Choroid plexus epithelial cell (primary cell): Measurements from ENCODE around the gene SH3GL2.
A peak's percentile ranks its signal among the peaks of the same experiment; 100 is the strongest.

ENCODE experiments used
- DNase-seq: peaks from one replicate; pipeline ENCODE4 v3.0.0-alpha.2; 2010; ENCODE audit warnings: low read depth
- H3K4me3 ChIP-seq: 2 replicates; pipeline ENCODE4 v1.5.1; 2011; ENCODE audit warnings: low read depth, mild to moderate bottlenecking, control low read depth, low read length, moderate library complexity
- CTCF ChIP-seq: conservative IDR thresholded peaks from 2 replicates; pipeline ENCODE4 v1.5.1; 2011; ENCODE audit warnings: low read depth, mild to moderate bottlenecking, control low read depth, inconsistent platforms, low read length, moderate library complexity

The SH3GL2 gene

DNA sequence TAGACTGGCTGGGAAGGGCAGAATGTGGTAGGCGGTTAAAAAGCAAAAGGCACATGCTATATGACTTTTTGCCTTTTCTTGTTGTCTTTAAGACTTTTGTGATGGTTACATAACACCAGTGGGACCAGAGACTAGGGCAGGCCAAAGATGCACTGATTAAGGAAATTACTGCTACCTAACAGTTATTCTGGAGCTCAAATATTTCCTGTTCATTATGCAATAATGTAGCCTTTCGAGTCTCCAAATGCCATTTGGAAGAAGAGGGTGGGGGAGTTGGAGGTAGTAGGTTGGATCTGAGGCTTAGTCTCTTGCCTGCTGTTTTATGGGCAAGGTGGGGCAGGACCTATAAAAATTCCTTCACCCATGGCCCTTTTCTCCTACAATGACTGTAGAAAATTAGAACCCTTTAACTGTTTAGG lies 51.7 kb downstream of the SH3GL2 start:
- H3K4me3 ChIP-seq, result no peak overlapping the region
- no peak for TF ChIP-seq CTCF
- DNase-seq, result no peak

- DNase-seq, result peak; percentile 34
- H3K4me3 ChIP-seq, result no peak overlapping the region
- no peak for TF ChIP-seq CTCF
Measured at GRCh38 chr9:17631396-17631795, 52.5 kb downstream of the SH3GL2 start.

- no peak for TF ChIP-seq CTCF
- no peak for DNase-seq
- no peak overlapping the region for H3K4me3 ChIP-seq
Measured at GRCh38 chr9:17632994-17633393, 54.1 kb downstream of the SH3GL2 start.

- H3K4me3 ChIP-seq, result no peak overlapping the region
- TF ChIP-seq CTCF, result no peak
- peak; percentile 18 for DNase-seq
Measured at GRCh38 chr9:17635115-17635890, 56.4 kb downstream of the SH3GL2 start.

DNA sequence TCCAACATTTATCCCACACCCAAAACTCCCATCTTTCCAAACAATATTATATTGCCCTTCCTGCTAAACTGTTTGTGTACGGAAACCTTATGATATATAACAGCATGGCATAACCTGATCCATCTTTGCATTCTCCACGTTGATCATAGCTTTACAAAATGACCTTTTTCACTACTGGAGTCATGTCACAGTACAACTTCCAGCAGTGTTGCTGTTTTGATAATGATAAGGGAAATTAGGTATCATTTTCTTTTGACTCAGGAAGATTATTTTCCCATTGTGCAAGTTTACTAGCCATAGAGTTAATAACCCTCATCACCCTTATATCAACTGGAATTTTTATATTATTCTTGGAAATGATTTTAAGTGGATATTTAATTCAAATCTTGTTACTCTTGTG lies 57.5 kb downstream of the SH3GL2 start:
- no peak overlapping the region for H3K4me3 ChIP-seq
- no peak for DNase-seq
- no peak for TF ChIP-seq CTCF

DNA sequence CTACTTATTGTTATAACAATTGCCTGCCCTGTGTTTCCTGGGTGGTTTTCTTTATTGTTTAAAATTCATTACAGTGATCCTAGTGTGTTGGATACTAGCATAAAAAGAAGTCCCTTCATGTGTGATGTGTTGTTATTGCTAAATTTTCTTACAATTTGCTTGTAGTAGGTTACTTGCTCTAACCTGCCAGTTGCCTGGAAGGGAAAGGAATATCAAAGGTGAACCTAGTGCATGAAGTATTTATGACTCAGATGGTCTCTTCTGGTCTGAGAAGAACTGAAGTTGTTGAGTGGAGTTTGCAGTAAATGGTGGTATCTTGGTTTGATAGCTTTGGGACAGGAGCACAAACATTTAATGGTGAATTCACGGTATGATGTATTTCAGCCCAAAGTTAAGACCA lies 58.0 kb downstream of the SH3GL2 start:
- DNase-seq, result no peak
- no peak overlapping the region for H3K4me3 ChIP-seq
- TF ChIP-seq CTCF, result no peak

DNA sequence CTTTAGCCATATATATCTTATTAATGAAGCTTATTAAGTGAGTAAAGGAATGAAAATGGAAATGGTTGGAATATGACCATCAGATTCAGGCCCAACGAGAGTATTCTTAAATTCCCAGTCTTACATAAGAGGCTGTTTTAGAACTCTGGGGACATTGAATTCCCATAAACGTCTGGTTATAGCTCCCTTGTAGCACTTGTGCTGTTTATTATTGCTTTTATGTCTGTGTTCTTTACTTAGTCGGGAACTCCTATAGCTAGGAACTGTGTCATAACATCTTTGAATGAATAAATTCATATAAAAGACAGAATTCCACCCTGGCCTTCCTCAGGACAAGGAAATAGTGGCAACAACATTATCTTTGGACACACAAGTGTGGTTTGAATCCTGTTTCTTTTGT lies 58.4 kb downstream of the SH3GL2 start:
- TF ChIP-seq CTCF, result no peak
- no peak for DNase-seq
- H3K4me3 ChIP-seq, result no peak overlapping the region
